Measurements from ENCODE around the gene CCDC146. TPM values are rescaled to one million over a fixed set of nuclear protein-coding genes. Genes with fewer than 3 reads are reported as not detected.
"Not testable (repeated sequence)": the region's sequence is repeated elsewhere in the genome, so short reads cannot be mapped to it uniquely, and the experiment has no call there.

Gene CCDC146
- total RNA-seq (3.0 and 13.6 TPM in 2 replicates), polyA plus RNA-seq (3.6 and 5.9 TPM in 2 replicates)

GRCh38 chr7:77121860-77122681, at the start of gene CCDC146:
CCDC146 (plus strand) TSS chr7:77122615; CDS start chr7:77167669, 45,054 bp downstream.
- Histone ChIP-seq H3K27ac (peak within 1 kb of the TSS; percentile 65), H3K4me3 (peak within 1 kb of the TSS; percentile 58)
- not testable (repeated sequence) for H3K9me3 ChIP-seq (ENCODE audit: low read depth); H3K4me1 ChIP-seq (ENCODE audit: low read depth); H3K27me3 ChIP-seq; H3K36me3 ChIP-seq
- DNase-seq (ENCODE audit: low read depth in 1 of 2, low spot score in 1 of 2): peak; percentile 100

- H3K27ac ChIP-seq; H3K4me1 ChIP-seq (ENCODE audit: low read depth); H3K4me3 ChIP-seq; H3K9me3 ChIP-seq (ENCODE audit: low read depth); H3K36me3 ChIP-seq; H3K27me3 ChIP-seq: not testable (repeated sequence)
- peak in 1 of 2 donors; percentile 57 for DNase-seq (ENCODE audit: low read depth in 1 of 2, low spot score in 1 of 2)
Observed at GRCh38 chr7:77074786-77075396, 47.5 kb upstream of the CCDC146 start.

GRCh38 chr7:77077060-77077459, 45.4 kb upstream of the CCDC146 start:
- not testable (repeated sequence) for H3K27me3 ChIP-seq; H3K9me3 ChIP-seq (ENCODE audit: low read depth); H3K4me3 ChIP-seq; DNase-seq (ENCODE audit: low read depth in 1 of 2, low spot score in 1 of 2); H3K36me3 ChIP-seq; H3K27ac ChIP-seq; H3K4me1 ChIP-seq (ENCODE audit: low read depth)

GRCh38 chr7:77079112-77079511, 43.3 kb upstream of the CCDC146 start:
- H3K4me3 ChIP-seq: not testable (repeated sequence)

GRCh38 chr7:77079624-77080023, 42.8 kb upstream of the CCDC146 start:
- not testable (repeated sequence) for DNase-seq (ENCODE audit: low read depth in 1 of 2, low spot score in 1 of 2); H3K9me3 ChIP-seq (ENCODE audit: low read depth); H3K4me3 ChIP-seq; H3K4me1 ChIP-seq (ENCODE audit: low read depth); H3K36me3 ChIP-seq; H3K27me3 ChIP-seq
- H3K27ac ChIP-seq: peak overlapping the region; percentile 84

More at GRCh38 chr7:77079112-77079511, 43.3 kb upstream of the CCDC146 start:
- not testable (repeated sequence) for H3K4me1 ChIP-seq (ENCODE audit: low read depth); H3K27me3 ChIP-seq; H3K9me3 ChIP-seq (ENCODE audit: low read depth); H3K36me3 ChIP-seq
- peak in 1 of 2 donors; percentile 13 for DNase-seq (ENCODE audit: low read depth in 1 of 2, low spot score in 1 of 2)
- H3K27ac ChIP-seq: peak overlapping the region; percentile 84

GRCh38 chr7:77080236-77080635, 42.2 kb upstream of the CCDC146 start:
- DNase-seq (ENCODE audit: low read depth in 1 of 2, low spot score in 1 of 2); H3K36me3 ChIP-seq; H3K4me3 ChIP-seq; H3K9me3 ChIP-seq (ENCODE audit: low read depth); H3K27ac ChIP-seq; H3K4me1 ChIP-seq (ENCODE audit: low read depth); H3K27me3 ChIP-seq: not testable (repeated sequence)

GRCh38 chr7:77082192-77082591, 40.2 kb upstream of the CCDC146 start:
- H3K27ac ChIP-seq; H3K27me3 ChIP-seq; DNase-seq (ENCODE audit: low read depth in 1 of 2, low spot score in 1 of 2); H3K4me3 ChIP-seq; H3K4me1 ChIP-seq (ENCODE audit: low read depth); H3K9me3 ChIP-seq (ENCODE audit: low read depth); H3K36me3 ChIP-seq: not testable (repeated sequence)

GRCh38 chr7:77092301-77092700, 30.1 kb upstream of the CCDC146 start:
- H3K27me3 ChIP-seq; H3K9me3 ChIP-seq (ENCODE audit: low read depth); H3K27ac ChIP-seq; DNase-seq (ENCODE audit: low read depth in 1 of 2, low spot score in 1 of 2); H3K4me3 ChIP-seq; H3K36me3 ChIP-seq; H3K4me1 ChIP-seq (ENCODE audit: low read depth): not testable (repeated sequence)

- H3K36me3 ChIP-seq; DNase-seq (ENCODE audit: low read depth in 1 of 2, low spot score in 1 of 2); H3K9me3 ChIP-seq (ENCODE audit: low read depth); H3K27me3 ChIP-seq; H3K4me1 ChIP-seq (ENCODE audit: low read depth); H3K4me3 ChIP-seq; H3K27ac ChIP-seq: not testable (repeated sequence)
Observed at GRCh38 chr7:77100501-77100900, 21.9 kb upstream of the CCDC146 start.

- H3K9me3 ChIP-seq (ENCODE audit: low read depth); H3K27ac ChIP-seq; H3K36me3 ChIP-seq; H3K27me3 ChIP-seq; H3K4me3 ChIP-seq; H3K4me1 ChIP-seq (ENCODE audit: low read depth); DNase-seq (ENCODE audit: low read depth in 1 of 2, low spot score in 1 of 2): not testable (repeated sequence)
Observed at GRCh38 chr7:77101187-77101586, 21.2 kb upstream of the CCDC146 start.

GRCh38 chr7:77102671-77103070, 19.7 kb upstream of the CCDC146 start:
- H3K4me1 ChIP-seq (ENCODE audit: low read depth); H3K4me3 ChIP-seq; H3K27ac ChIP-seq; H3K27me3 ChIP-seq; H3K9me3 ChIP-seq (ENCODE audit: low read depth); H3K36me3 ChIP-seq; DNase-seq (ENCODE audit: low read depth in 1 of 2, low spot score in 1 of 2): not testable (repeated sequence)

GRCh38 chr7:77105904-77106303, 16.5 kb upstream of the CCDC146 start:
- H3K4me1 ChIP-seq (ENCODE audit: low read depth); H3K27me3 ChIP-seq; H3K9me3 ChIP-seq (ENCODE audit: low read depth); H3K27ac ChIP-seq; H3K36me3 ChIP-seq; H3K4me3 ChIP-seq: not testable (repeated sequence)
- peak in 1 of 2 donors; percentile 3 for DNase-seq (ENCODE audit: low read depth in 1 of 2, low spot score in 1 of 2)

GRCh38 chr7:77107659-77108058, 14.8 kb upstream of the CCDC146 start:
- H3K4me3 ChIP-seq; H3K9me3 ChIP-seq (ENCODE audit: low read depth); DNase-seq (ENCODE audit: low read depth in 1 of 2, low spot score in 1 of 2); H3K27ac ChIP-seq; H3K4me1 ChIP-seq (ENCODE audit: low read depth); H3K27me3 ChIP-seq; H3K36me3 ChIP-seq: not testable (repeated sequence)

GRCh38 chr7:77108362-77108761, 14.1 kb upstream of the CCDC146 start:
- H3K9me3 ChIP-seq (ENCODE audit: low read depth); DNase-seq (ENCODE audit: low read depth in 1 of 2, low spot score in 1 of 2); H3K27ac ChIP-seq; H3K4me1 ChIP-seq (ENCODE audit: low read depth); H3K27me3 ChIP-seq; H3K36me3 ChIP-seq; H3K4me3 ChIP-seq: not testable (repeated sequence)
